ENCODE results near the gene RAB3B.

DNA sequence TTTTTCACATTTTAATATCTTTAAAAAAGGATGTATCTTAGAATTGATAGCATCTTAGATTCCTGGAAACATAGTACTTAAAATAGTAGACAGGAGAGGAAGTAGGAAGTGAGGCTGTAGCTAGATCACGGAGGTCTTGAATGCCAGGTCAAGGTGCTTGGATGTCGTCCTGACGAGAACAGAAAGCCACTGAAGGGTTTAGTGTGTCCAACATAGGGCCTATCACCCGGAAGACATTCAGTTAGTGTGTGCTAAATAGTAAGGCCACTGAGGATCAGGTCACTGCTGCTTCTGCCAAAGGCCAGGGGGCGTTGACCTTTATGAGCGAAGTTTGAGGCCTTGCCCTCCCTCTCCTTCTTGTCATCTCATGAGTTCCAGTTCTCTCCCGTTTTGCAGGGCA is 35.7 kb downstream of the RAB3B start:
- TF ChIP-seq, protein P1, sequence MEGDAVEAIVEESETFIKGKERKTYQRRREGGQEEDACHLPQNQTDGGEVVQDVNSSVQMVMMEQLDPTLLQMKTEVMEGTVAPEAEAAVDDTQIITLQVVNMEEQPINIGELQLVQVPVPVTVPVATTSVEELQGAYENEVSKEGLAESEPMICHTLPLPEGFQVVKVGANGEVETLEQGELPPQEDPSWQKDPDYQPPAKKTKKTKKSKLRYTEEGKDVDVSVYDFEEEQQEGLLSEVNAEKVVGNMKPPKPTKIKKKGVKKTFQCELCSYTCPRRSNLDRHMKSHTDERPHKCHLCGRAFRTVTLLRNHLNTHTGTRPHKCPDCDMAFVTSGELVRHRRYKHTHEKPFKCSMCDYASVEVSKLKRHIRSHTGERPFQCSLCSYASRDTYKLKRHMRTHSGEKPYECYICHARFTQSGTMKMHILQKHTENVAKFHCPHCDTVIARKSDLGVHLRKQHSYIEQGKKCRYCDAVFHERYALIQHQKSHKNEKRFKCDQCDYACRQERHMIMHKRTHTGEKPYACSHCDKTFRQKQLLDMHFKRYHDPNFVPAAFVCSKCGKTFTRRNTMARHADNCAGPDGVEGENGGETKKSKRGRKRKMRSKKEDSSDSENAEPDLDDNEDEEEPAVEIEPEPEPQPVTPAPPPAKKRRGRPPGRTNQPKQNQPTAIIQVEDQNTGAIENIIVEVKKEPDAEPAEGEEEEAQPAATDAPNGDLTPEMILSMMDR (IDR thresholded peaks at IDR 0.05; ENCODE audit: low read depth, low read length), result no peak
- TF ChIP-seq EZH2phosphoT487 (IDR thresholded peaks at IDR 0.05; ENCODE audit: low read depth), result no peak

Data from OCI-LY3 (cell line).